Measurements from ENCODE around the gene B2M. TPM values are rescaled to one million over a fixed set of nuclear protein-coding genes. Genes with fewer than 3 reads are reported as not detected.

The B2M gene
- total and polyA plus RNA-seq, 2 of the 13 experiments (the other 11 are each of a cell fraction or from before 2014, with no cell fraction given): 784 to 857 TPM

DNA sequence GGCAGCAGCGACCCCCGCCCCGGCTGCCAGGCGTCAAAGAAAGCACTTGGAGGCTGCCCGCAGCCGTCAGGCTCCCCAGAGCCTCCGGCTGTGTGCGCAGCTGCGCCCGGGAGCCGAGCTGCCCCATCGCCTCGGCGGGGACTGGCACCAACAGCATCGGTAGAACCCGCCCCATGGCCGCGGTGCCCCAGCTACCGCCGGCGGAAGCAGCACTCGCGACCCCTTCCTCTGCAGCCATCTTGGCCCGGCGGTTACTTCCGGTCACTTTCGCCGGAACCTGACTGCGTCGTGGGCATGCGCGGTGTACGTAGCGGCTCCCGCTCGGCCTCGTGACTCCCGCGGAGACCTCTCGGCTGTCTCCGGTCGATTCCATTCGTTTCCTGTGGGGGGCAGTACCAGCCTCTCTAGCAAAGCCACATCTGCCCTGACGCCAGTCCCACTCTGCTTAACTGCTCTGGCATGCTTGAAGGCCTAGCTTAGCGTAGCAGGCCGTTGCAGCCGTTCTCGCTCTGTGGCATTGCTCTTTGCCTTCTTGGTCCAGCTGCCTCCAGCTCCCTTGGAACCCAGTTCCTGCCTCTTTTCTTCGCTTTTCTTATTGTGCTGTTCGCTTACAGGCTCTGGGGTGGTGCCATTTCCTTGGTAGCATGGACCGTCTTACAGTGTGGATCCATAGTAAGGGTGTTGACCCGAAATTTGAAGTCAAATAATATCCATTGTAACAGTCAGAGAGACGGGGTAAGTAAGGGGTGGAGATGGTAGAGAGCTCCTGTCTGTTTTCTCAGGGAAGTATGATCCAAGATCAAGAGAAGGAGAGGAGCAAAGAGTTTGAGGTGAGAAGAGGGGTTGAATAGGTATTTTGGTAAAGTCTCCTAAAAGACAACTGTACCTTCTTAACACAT lies 47.7 kb upstream of the B2M start, which contains the start of gene SPG11 (continued):
- TF ChIP-seq, protein P1, sequence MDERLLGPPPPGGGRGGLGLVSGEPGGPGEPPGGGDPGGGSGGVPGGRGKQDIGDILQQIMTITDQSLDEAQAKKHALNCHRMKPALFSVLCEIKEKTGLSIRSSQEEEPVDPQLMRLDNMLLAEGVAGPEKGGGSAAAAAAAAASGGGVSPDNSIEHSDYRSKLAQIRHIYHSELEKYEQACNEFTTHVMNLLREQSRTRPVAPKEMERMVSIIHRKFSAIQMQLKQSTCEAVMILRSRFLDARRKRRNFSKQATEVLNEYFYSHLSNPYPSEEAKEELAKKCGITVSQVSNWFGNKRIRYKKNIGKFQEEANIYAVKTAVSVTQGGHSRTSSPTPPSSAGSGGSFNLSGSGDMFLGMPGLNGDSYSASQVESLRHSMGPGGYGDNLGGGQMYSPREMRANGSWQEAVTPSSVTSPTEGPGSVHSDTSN (CRISPR knock-in tag; IDR thresholded peaks at IDR 0.05): no peak
- 0 out of 2 replicates have a peak, but pooled peaks have one; percentile 16 for TF ChIP-seq NCOA2 (CRISPR knock-in tag; IDR thresholded peaks at IDR 0.05)
- no peak for TF ChIP-seq ZNF512 (CRISPR knock-in tag; IDR thresholded peaks at IDR 0.05)
- TF ChIP-seq ZNF350 (CRISPR knock-in tag; IDR thresholded peaks at IDR 0.05; ENCODE audit: borderline replicate concordance, low read depth): peak; percentile 86; the same call in 1 of the 2 replicates
- TF ChIP-seq HNF1B (CRISPR knock-in tag; IDR thresholded peaks at IDR 0.05): peak; percentile 81
- no peak for TF ChIP-seq FOXP1 (IDR thresholded peaks at IDR 0.05)
- TF ChIP-seq FOXP1 (CRISPR knock-in tag; IDR thresholded peaks at IDR 0.05): no peak
- TF ChIP-seq, protein P2, sequence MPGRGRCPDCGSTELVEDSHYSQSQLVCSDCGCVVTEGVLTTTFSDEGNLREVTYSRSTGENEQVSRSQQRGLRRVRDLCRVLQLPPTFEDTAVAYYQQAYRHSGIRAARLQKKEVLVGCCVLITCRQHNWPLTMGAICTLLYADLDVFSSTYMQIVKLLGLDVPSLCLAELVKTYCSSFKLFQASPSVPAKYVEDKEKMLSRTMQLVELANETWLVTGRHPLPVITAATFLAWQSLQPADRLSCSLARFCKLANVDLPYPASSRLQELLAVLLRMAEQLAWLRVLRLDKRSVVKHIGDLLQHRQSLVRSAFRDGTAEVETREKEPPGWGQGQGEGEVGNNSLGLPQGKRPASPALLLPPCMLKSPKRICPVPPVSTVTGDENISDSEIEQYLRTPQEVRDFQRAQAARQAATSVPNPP (CRISPR knock-in tag; IDR thresholded peaks at IDR 0.05): peak; percentile 82; the same call in 1 of the 2 replicates
- TF ChIP-seq HNRNPK (IDR thresholded peaks at IDR 0.05; ENCODE audit: low read depth, low read length, poor library complexity, severe bottlenecking): peak; percentile 18
- 0 out of 2 replicates have a peak, but pooled peaks have one; percentile 81 for TF ChIP-seq CC2D1A (CRISPR knock-in tag; IDR thresholded peaks at IDR 0.05)
- TF ChIP-seq ZNF776 (CRISPR knock-in tag; IDR thresholded peaks at IDR 0.05): peak; percentile 82; the same call in 1 of the 2 replicates
- TF ChIP-seq SALL1 (CRISPR knock-in tag; IDR thresholded peaks at IDR 0.05): peak; percentile 92
- no peak for TF ChIP-seq POLR2AphosphoS2 (IDR thresholded peaks at IDR 0.05; ENCODE audit: low read depth, low read length)
- TF ChIP-seq, protein P3, sequence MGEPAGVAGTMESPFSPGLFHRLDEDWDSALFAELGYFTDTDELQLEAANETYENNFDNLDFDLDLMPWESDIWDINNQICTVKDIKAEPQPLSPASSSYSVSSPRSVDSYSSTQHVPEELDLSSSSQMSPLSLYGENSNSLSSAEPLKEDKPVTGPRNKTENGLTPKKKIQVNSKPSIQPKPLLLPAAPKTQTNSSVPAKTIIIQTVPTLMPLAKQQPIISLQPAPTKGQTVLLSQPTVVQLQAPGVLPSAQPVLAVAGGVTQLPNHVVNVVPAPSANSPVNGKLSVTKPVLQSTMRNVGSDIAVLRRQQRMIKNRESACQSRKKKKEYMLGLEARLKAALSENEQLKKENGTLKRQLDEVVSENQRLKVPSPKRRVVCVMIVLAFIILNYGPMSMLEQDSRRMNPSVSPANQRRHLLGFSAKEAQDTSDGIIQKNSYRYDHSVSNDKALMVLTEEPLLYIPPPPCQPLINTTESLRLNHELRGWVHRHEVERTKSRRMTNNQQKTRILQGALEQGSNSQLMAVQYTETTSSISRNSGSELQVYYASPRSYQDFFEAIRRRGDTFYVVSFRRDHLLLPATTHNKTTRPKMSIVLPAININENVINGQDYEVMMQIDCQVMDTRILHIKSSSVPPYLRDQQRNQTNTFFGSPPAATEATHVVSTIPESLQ (CRISPR knock-in tag; conservative IDR thresholded peaks at IDR 0.05): peak; percentile 42; the same call in 1 of the 2 replicates
- no peak for TF ChIP-seq TRIM24 (CRISPR knock-in tag; IDR thresholded peaks at IDR 0.05)
- no peak for TF ChIP-seq ZNF326 (CRISPR knock-in tag; IDR thresholded peaks at IDR 0.05; ENCODE audit: borderline replicate concordance)
- no peak for TF ChIP-seq RELA (CRISPR knock-in tag; IDR thresholded peaks at IDR 0.05)
- no peak for TF ChIP-seq ZFP36L2 (CRISPR knock-in tag; IDR thresholded peaks at IDR 0.05)
- peak; percentile 98 for TF ChIP-seq GABPB1 (CRISPR knock-in tag; IDR thresholded peaks at IDR 0.05)
- peak; percentile 89 for TF ChIP-seq SSRP1 (CRISPR knock-in tag; IDR thresholded peaks at IDR 0.05)
